ENCODE results near the gene SLC12A8.

The SLC12A8 gene

DNA sequence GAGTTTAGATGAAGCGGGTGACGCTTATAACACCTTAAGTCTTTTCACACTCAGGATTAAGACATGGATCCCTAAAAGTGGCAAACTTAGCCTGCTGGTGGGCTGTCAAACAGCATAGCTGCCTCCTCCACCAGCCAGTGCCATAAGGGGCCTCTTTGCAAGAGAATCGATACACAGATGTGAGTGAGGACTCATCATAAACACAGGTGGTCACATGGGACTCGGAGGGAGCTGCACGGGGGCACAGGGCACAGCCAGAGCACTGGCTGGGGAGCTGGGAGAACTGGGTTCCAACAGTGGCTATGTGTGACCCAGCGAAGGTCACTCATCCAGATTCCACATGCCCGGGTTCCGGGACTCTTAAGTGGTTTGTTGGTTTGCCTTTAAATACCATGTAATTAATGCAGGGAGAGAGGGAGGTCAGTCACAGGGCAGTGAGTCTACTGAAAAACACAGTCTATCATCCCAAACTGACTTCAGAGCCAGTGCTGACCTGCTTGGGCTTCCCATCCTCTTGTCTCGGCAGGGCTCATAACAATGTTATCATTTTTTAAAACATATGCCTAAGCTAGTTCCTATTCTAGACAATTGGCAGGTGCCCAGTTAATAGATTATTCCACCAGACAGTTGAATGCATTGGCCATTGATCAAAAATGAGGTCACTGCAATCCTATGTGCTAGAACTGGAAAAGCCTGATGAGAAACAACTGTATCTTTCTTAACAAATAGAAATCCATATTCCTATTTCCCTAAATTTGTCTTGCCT, 51.8 kb downstream of the SLC12A8 start:
- Histone ChIP-seq H3K9me2 (replicated peaks; ENCODE audit: insufficient read depth, low read length) (no peaks in the 10 kb centered on the region), H4K20me1 (ENCODE audit: insufficient read depth, low read length) (no peaks in the 10 kb centered on the region), H3K4me3 (ENCODE audit: low read length) (no peak overlapping the region), H3K9ac (ENCODE audit: low read length) (no peak overlapping the region), H3K4me1 (ENCODE audit: low read length) (no peaks in the 10 kb centered on the region), H3K9me3 (replicated peaks; ENCODE audit: insufficient read depth, low read length) (no peaks in the 10 kb centered on the region), H3F3A (ENCODE audit: insufficient read depth, low read length) (no peaks in the 10 kb centered on the region), H3K79me2 (ENCODE audit: low read length) (no peaks in the 10 kb centered on the region), H2AFZ (ENCODE audit: low read length) (no peak overlapping the region), H3K27me3 (replicated peaks; ENCODE audit: insufficient read depth, low read length) (no peaks in the 10 kb centered on the region), H3K4me2 (ENCODE audit: low read depth, low read length) (no peak overlapping the region), H3K27ac (ENCODE audit: low read length) (no peak overlapping the region), H3K36me3 (replicated peaks; ENCODE audit: insufficient read depth, low read length) (no peaks in the 10 kb centered on the region)
- no peak for DNase-seq
- no peak for TF ChIP-seq CTCF (IDR thresholded peaks at IDR 0.05; ENCODE audit: low read length)
- no peak for TF ChIP-seq EZH2phosphoT487 (IDR thresholded peaks at IDR 0.05; ENCODE audit: low read length)
- no peak for TF ChIP-seq EZH2 (optimal IDR thresholded peaks at IDR 0.05; ENCODE audit: low read depth, low read length)

- Histone ChIP-seq H3K4me1 (ENCODE audit: low read length) (peaks cover 7% of the 10 kb centered on the region; the same call in 1 of the 2 replicates), H3F3A (ENCODE audit: insufficient read depth, low read length) (no peaks in the 10 kb centered on the region), H3K4me3 (ENCODE audit: low read length) (no peak overlapping the region), H3K27me3 (replicated peaks; ENCODE audit: insufficient read depth, low read length) (no peaks in the 10 kb centered on the region), H4K20me1 (ENCODE audit: insufficient read depth, low read length) (no peaks in the 10 kb centered on the region), H3K79me2 (ENCODE audit: low read length) (no peaks in the 10 kb centered on the region), H3K9me3 (replicated peaks; ENCODE audit: insufficient read depth, low read length) (no peaks in the 10 kb centered on the region), H3K36me3 (replicated peaks; ENCODE audit: insufficient read depth, low read length) (no peaks in the 10 kb centered on the region), H3K9me2 (replicated peaks; ENCODE audit: insufficient read depth, low read length) (no peaks in the 10 kb centered on the region), H2AFZ (ENCODE audit: low read length) (no peak overlapping the region), H3K9ac (ENCODE audit: low read length) (no peak overlapping the region), H3K27ac (ENCODE audit: low read length) (no peak overlapping the region), H3K4me2 (ENCODE audit: low read depth, low read length) (no peak overlapping the region)
- TF ChIP-seq CTCF (IDR thresholded peaks at IDR 0.05; ENCODE audit: low read length) (no peak), EZH2 (optimal IDR thresholded peaks at IDR 0.05; ENCODE audit: low read depth, low read length) (no peak), EZH2phosphoT487 (IDR thresholded peaks at IDR 0.05; ENCODE audit: low read length) (no peak)
- DNase-seq, result no peak
These were observed 55.4 kb downstream of the SLC12A8 start for GRCh38 chr3:125157183-125157582.

DNA sequence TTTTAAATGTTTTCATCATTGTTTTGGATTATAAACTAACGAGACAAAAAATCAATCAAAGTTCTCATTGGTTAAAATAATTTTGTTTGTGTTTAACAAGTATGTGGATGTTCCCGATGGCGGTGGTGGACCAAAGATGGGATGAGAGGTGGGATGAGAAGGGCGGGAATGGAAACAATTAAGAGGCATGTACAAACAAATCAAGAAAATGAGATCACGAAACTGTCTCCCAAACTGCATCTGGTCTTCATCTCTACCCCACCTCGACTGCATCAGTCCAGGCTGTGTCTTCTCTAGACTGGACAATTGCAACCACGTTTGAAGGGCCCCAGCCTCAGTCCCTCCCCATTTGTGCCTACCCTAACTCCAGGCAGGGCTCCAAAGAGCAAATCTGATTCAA, 56.1 kb downstream of the SLC12A8 start:
- no peaks in the 10 kb centered on the region for H3K9me3 ChIP-seq (replicated peaks; ENCODE audit: insufficient read depth, low read length)
- H3K4me2 ChIP-seq (ENCODE audit: low read depth, low read length), result no peak overlapping the region
- TF ChIP-seq EZH2 (optimal IDR thresholded peaks at IDR 0.05; ENCODE audit: low read depth, low read length) (no peak), CTCF (IDR thresholded peaks at IDR 0.05; ENCODE audit: low read length) (no peak), EZH2phosphoT487 (IDR thresholded peaks at IDR 0.05; ENCODE audit: low read length) (no peak)
- H3K27me3 ChIP-seq (replicated peaks; ENCODE audit: insufficient read depth, low read length), result no peaks in the 10 kb centered on the region
- no peaks in the 10 kb centered on the region for H3K9me2 ChIP-seq (replicated peaks; ENCODE audit: insufficient read depth, low read length)
- no peak overlapping the region for H3K4me3 ChIP-seq (ENCODE audit: low read length)
- H3K27ac ChIP-seq (ENCODE audit: low read length), result no peak overlapping the region
- H3F3A ChIP-seq (ENCODE audit: insufficient read depth, low read length), result no peaks in the 10 kb centered on the region
- DNase-seq, result no peak
- H3K9ac ChIP-seq (ENCODE audit: low read length), result no peak overlapping the region
- H4K20me1 ChIP-seq (ENCODE audit: insufficient read depth, low read length), result no peaks in the 10 kb centered on the region
- no peaks in the 10 kb centered on the region for H3K36me3 ChIP-seq (replicated peaks; ENCODE audit: insufficient read depth, low read length)
- no peaks in the 10 kb centered on the region for H3K79me2 ChIP-seq (ENCODE audit: low read length)
- peaks cover 7% of the 10 kb centered on the region; the same call in 1 of the 2 replicates for H3K4me1 ChIP-seq (ENCODE audit: low read length)
- H2AFZ ChIP-seq (ENCODE audit: low read length), result no peak overlapping the region
